Activated T-helper 1 cell treated with anti-CD3 and anti-CD28 coated beads, Interleukin-12 subunit alpha, Interleukin-12 subunit beta, Interleukin-2, Interleukin-4 antibody, amounts not matched to agents 30 ng/mL and 10 ng/mL and 1 ng/mL, durations not matched to agents 14 hours and 24 hours and 36 hours (primary cell): ENCODE results near the gene HOXB4. TPM values are rescaled to one million over a fixed set of nuclear protein-coding genes. Genes with fewer than 3 reads are reported as not detected.
A peak's percentile ranks its signal among the peaks of the same experiment; 100 is the strongest.

ENCODE experiments used
- DNase-seq: peaks from one replicate; pipeline ENCODE4 v3.0.0; 2021; ENCODE audit warnings: low spot score
- H3K27ac Mint-ChIP-seq: one replicate; pipeline ENCODE4 v1.8.0; 2021; ENCODE audit warnings: mild to moderate bottlenecking, mixed read lengths
- H3K27me3 Mint-ChIP-seq: one replicate; pipeline ENCODE4 v1.8.0; 2022; ENCODE audit warnings: mild to moderate bottlenecking, moderate library complexity, mixed read lengths; ENCODE audit not compliant: insufficient read depth
- H3K36me3 Mint-ChIP-seq: one replicate; pipeline ENCODE4 v1.8.0; 2021; ENCODE audit warnings: low read depth, mixed read lengths
- H3K4me1 Mint-ChIP-seq: one replicate; pipeline ENCODE4 v1.8.0; 2021; ENCODE audit warnings: low read depth, mixed read lengths
- H3K4me3 Mint-ChIP-seq: one replicate; pipeline ENCODE4 v1.8.0; 2021; ENCODE audit warnings: mild to moderate bottlenecking, moderate library complexity, mixed read lengths
- H3K9me3 Mint-ChIP-seq: one replicate; pipeline ENCODE4 v1.8.0; 2021; ENCODE audit warnings: mixed read lengths
- intact Hi-C: fragments of 100-400 bp; cut with micrococcal nuclease; formaldehyde crosslinking; loops from one replicate; pipeline ENCODE4 v1.15.1; 2024
- total RNA-seq: library from RNA; stranded (reverse); gene quantifications from 2 replicates; pipeline ENCODE4 v1.2.3, GENCODE V29; 2022

Gene HOXB4
- 3.8 and 4.2 TPM in 2 replicates for total RNA-seq

GRCh38 chr17:48577946-48578615 is at the start of gene HOXB4:
HOXB4 (minus strand) TSS chr17:48578350; CDS start chr17:48578319, 31 bp downstream.
- DNase-seq = peak; percentile 68
- peak within 1 kb of the TSS; percentile 91 for H3K4me3 Mint-ChIP-seq
- H3K36me3 Mint-ChIP-seq = peaks cover 8% of the 10 kb centered on the region
- peaks cover 37% of the 10 kb centered on the region for H3K27me3 Mint-ChIP-seq
- no peaks in the 10 kb centered on the region for H3K9me3 Mint-ChIP-seq
- peak within 1 kb of the TSS; percentile 86 for H3K27ac Mint-ChIP-seq
- H3K4me1 Mint-ChIP-seq = peaks cover 66% of the 10 kb centered on the region
- intact Hi-C loops = loop anchor here (1.0 to 2.0 kb wide), 4 partner anchors 31 to 165 kb away; no protein-coding TSS in a partner anchor

- Mint-ChIP-seq H3K4me3 (no peak overlapping the region), H3K9me3 (no peaks in the 10 kb centered on the region), H3K27me3 (peaks cover 84% of the 10 kb centered on the region), H3K4me1 (peaks cover 11% of the 10 kb centered on the region), H3K36me3 (peaks cover 1% of the 10 kb centered on the region), H3K27ac (no peak overlapping the region)
- DNase-seq = no peak
- intact Hi-C loops = no loop called here
These were observed 49.0 kb upstream of the HOXB4 start for GRCh38 chr17:48627118-48627597.

- H3K36me3 Mint-ChIP-seq = peaks cover 1% of the 10 kb centered on the region
- H3K9me3 Mint-ChIP-seq = no peaks in the 10 kb centered on the region
- DNase-seq = no peak
- peaks cover 11% of the 10 kb centered on the region for H3K4me1 Mint-ChIP-seq
- H3K4me3 Mint-ChIP-seq = peak within 1 kb of the TSS; percentile 85
- intact Hi-C loops = no loop called here
- peak within 1 kb of the TSS; percentile 89 for H3K27ac Mint-ChIP-seq
- H3K27me3 Mint-ChIP-seq = peaks cover 87% of the 10 kb centered on the region
These were observed 48.3 kb upstream of the HOXB4 start, which contains the start of gene HOXB9 for GRCh38 chr17:48626245-48627117. HOXB9 (minus strand) TSS chr17:48626358; CDS start chr17:48626269, 89 bp downstream.

- no peaks in the 10 kb centered on the region for H3K9me3 Mint-ChIP-seq
- H3K4me3 Mint-ChIP-seq = peak overlapping the region; percentile 85
- intact Hi-C loops = no loop called here
- peaks cover 11% of the 10 kb centered on the region for H3K4me1 Mint-ChIP-seq
- H3K27me3 Mint-ChIP-seq = peaks cover 87% of the 10 kb centered on the region
- peak overlapping the region; percentile 66 for H3K27ac Mint-ChIP-seq
- H3K36me3 Mint-ChIP-seq = peaks cover 1% of the 10 kb centered on the region
- DNase-seq = no peak
These were observed 47.5 kb upstream of the HOXB4 start for GRCh38 chr17:48625495-48626244.

GRCh38 chr17:48624544-48625494 is 46.7 kb upstream of the HOXB4 start:
- no peaks in the 10 kb centered on the region for H3K9me3 Mint-ChIP-seq
- peaks cover 85% of the 10 kb centered on the region for H3K27me3 Mint-ChIP-seq
- H3K36me3 Mint-ChIP-seq = peaks cover 1% of the 10 kb centered on the region
- DNase-seq = no peak
- peak overlapping the region; percentile 37 for H3K4me3 Mint-ChIP-seq
- no peak overlapping the region for H3K27ac Mint-ChIP-seq
- intact Hi-C loops = loop anchor here (1.0 kb wide), 1 partner anchor 12 kb away; no protein-coding TSS in a partner anchor
- H3K4me1 Mint-ChIP-seq = peaks cover 11% of the 10 kb centered on the region

- intact Hi-C loops = loop anchor here (1.0 kb wide), 1 partner anchor 11 kb away; no protein-coding TSS in a partner anchor
- Mint-ChIP-seq H3K27me3 (peaks cover 84% of the 10 kb centered on the region), H3K4me3 (no peak overlapping the region)
These were observed 46.0 kb upstream of the HOXB4 start for GRCh38 chr17:48624118-48624517.

GRCh38 chr17:48623583-48623982 is 45.4 kb upstream of the HOXB4 start:
- intact Hi-C loops = no loop called here
- Mint-ChIP-seq H3K9me3 (no peaks in the 10 kb centered on the region), H3K27me3 (peaks cover 84% of the 10 kb centered on the region), H3K36me3 (peaks cover 1% of the 10 kb centered on the region), H3K4me1 (peaks cover 19% of the 10 kb centered on the region), H3K4me3 (no peak overlapping the region), H3K27ac (no peak overlapping the region)
- no peak for DNase-seq

More at GRCh38 chr17:48624118-48624517, 46.0 kb upstream of the HOXB4 start:
- Mint-ChIP-seq H3K27ac (no peak overlapping the region), H3K9me3 (no peaks in the 10 kb centered on the region), H3K36me3 (peaks cover 1% of the 10 kb centered on the region), H3K4me1 (peaks cover 15% of the 10 kb centered on the region)
- no peak for DNase-seq

GRCh38 chr17:48622857-48623256 is 44.7 kb upstream of the HOXB4 start:
- Mint-ChIP-seq H3K36me3 (peaks cover 1% of the 10 kb centered on the region), H3K9me3 (no peaks in the 10 kb centered on the region), H3K27me3 (peaks cover 84% of the 10 kb centered on the region), H3K27ac (no peak overlapping the region), H3K4me1 (peaks cover 25% of the 10 kb centered on the region), H3K4me3 (no peak overlapping the region)
- intact Hi-C loops = no loop called here
- no peak for DNase-seq

GRCh38 chr17:48621410-48622392 is 43.6 kb upstream of the HOXB4 start:
- peaks cover under 1% of the 10 kb centered on the region for H3K36me3 Mint-ChIP-seq
- H3K27me3 Mint-ChIP-seq = peaks cover 84% of the 10 kb centered on the region
- no peak for DNase-seq
- intact Hi-C loops = no loop called here
- H3K9me3 Mint-ChIP-seq = no peaks in the 10 kb centered on the region
- H3K4me3 Mint-ChIP-seq = no peak overlapping the region
- peaks cover 21% of the 10 kb centered on the region for H3K4me1 Mint-ChIP-seq
- no peak overlapping the region for H3K27ac Mint-ChIP-seq

- Mint-ChIP-seq H3K9me3 (no peaks in the 10 kb centered on the region), H3K27me3 (peaks cover 89% of the 10 kb centered on the region), H3K4me3 (no peak overlapping the region), H3K27ac (no peak overlapping the region), H3K4me1 (peaks cover 18% of the 10 kb centered on the region), H3K36me3 (no peaks in the 10 kb centered on the region)
- DNase-seq = no peak
- intact Hi-C loops = no loop called here
These were observed 42.5 kb upstream of the HOXB4 start for GRCh38 chr17:48620461-48621139.
